Loucy (cell line): ENCODE results near the gene TIGIT.
"Not testable (repeated sequence)": the region's sequence is repeated elsewhere in the genome, so short reads cannot be mapped to it uniquely, and the experiment has no call there.

Experiments used
- H2AFZ ChIP-seq: fragments of 200-600 bp; sonication (generic); 2 replicates; pipeline ENCODE4 v1.6.0; 2016; ENCODE audit warnings: antibody characterized with exemption, mild to moderate bottlenecking, low read length, moderate library complexity
- H3F3A ChIP-seq: fragments of 200-600 bp; 2 replicates; pipeline ENCODE4 v1.6.0; 2016; ENCODE audit warnings: antibody characterized with exemption, low read depth, mild to moderate bottlenecking
- H3K27me3 ChIP-seq: fragments of 200-600 bp; sonication (generic); 2 replicates; pipeline ENCODE4 v1.6.1; 2014; ENCODE audit warnings: low read length, mild to moderate bottlenecking; ENCODE audit not compliant: insufficient read depth, poor library complexity, severe bottlenecking
- H3K36me3 ChIP-seq: fragments of 200-600 bp; sonication (generic); 2 replicates; pipeline ENCODE4 v1.6.1; 2016; ENCODE audit warnings: low read length; ENCODE audit not compliant: insufficient read depth
- H3K4me1 ChIP-seq: fragments of 200-600 bp; sonication (generic); 2 replicates; pipeline ENCODE4 v1.5.1; 2014; ENCODE audit warnings: low read length, mild to moderate bottlenecking; ENCODE audit not compliant: insufficient read depth, poor library complexity, severe bottlenecking
- H3K4me2 ChIP-seq: fragments of 200-600 bp; sonication (generic); 2 replicates; pipeline ENCODE4 v1.6.0; 2014; ENCODE audit warnings: antibody characterized with exemption, low read length, low read depth, mild to moderate bottlenecking; ENCODE audit not compliant: poor library complexity, severe bottlenecking
- H3K4me3 ChIP-seq: fragments of 200-600 bp; sonication (generic); 2 replicates; pipeline ENCODE4 v1.5.1; 2014; ENCODE audit warnings: low read length, mild to moderate bottlenecking, mixed read lengths; ENCODE audit not compliant: poor library complexity, severe bottlenecking
- H3K79me2 ChIP-seq: fragments of 200-600 bp; sonication (generic); 2 replicates; pipeline ENCODE4 v1.6.1; 2014; ENCODE audit warnings: low read length; ENCODE audit not compliant: insufficient read depth
- H3K9ac ChIP-seq: fragments of 200-600 bp; sonication (generic); 2 replicates; pipeline ENCODE4 v1.6.0; 2014; ENCODE audit warnings: mild to moderate bottlenecking, low read depth, low read length, moderate library complexity; ENCODE audit not compliant: poor library complexity, severe bottlenecking
- H3K9me2 ChIP-seq: fragments of 200-600 bp; sonication (generic); replicated peaks from 2 replicates; pipeline ENCODE4 v1.6.1; 2016; ENCODE audit warnings: low read depth, low read length, mixed read lengths
- H3K9me3 ChIP-seq: fragments of 200-600 bp; sonication (generic); 2 replicates; pipeline ENCODE4 v1.6.1; 2014; ENCODE audit warnings: mild to moderate bottlenecking, antibody characterized with exemption, low read length, low read depth; ENCODE audit not compliant: insufficient read depth
- H4K20me1 ChIP-seq: fragments of 200-600 bp; sonication (generic); 2 replicates; pipeline ENCODE4 v1.6.0; 2014; ENCODE audit warnings: antibody characterized with exemption, low read length, mild to moderate bottlenecking; ENCODE audit not compliant: insufficient read depth, poor library complexity, severe bottlenecking
- CTCF ChIP-seq: fragments of 200-600 bp; sonication (generic); conservative IDR thresholded peaks from 2 replicates; pipeline ENCODE4 v1.5.1; 2014; ENCODE audit warnings: mild to moderate bottlenecking, antibody characterized with exemption, low read length
- EZH2phosphoT487 ChIP-seq: fragments of 200-600 bp; IDR thresholded peaks from 2 replicates; pipeline ENCODE4 v1.6.1; 2018; ENCODE audit warnings: antibody characterized with exemption, mild to moderate bottlenecking, moderate library complexity, borderline replicate concordance

The TIGIT gene

GRCh38 chr3:114272271-114272670 is 21.6 kb upstream of the TIGIT start:
- H3K9me3 ChIP-seq: no peaks in the 10 kb centered on the region; the same call in 1 of the 2 replicates
- no peak overlapping the region for H3K4me3 ChIP-seq
- H3F3A ChIP-seq: no peaks in the 10 kb centered on the region
- H4K20me1 ChIP-seq: no peaks in the 10 kb centered on the region
- H3K4me2 ChIP-seq: no peak overlapping the region
- no peak overlapping the region for H3K9ac ChIP-seq
- H3K27me3 ChIP-seq: no peaks in the 10 kb centered on the region
- H3K36me3 ChIP-seq: no peaks in the 10 kb centered on the region
- TF ChIP-seq CTCF: no peak
- TF ChIP-seq EZH2phosphoT487: no peak
- H3K9me2 ChIP-seq: no peaks in the 10 kb centered on the region
- no peak overlapping the region for H2AFZ ChIP-seq
- no peaks in the 10 kb centered on the region for H3K4me1 ChIP-seq
- no peaks in the 10 kb centered on the region for H3K79me2 ChIP-seq

- no peaks in the 10 kb centered on the region for H3K36me3 ChIP-seq
- no peak overlapping the region for H3K4me2 ChIP-seq
- H4K20me1 ChIP-seq: no peaks in the 10 kb centered on the region
- no peaks in the 10 kb centered on the region for H3F3A ChIP-seq
- no peaks in the 10 kb centered on the region for H3K4me1 ChIP-seq
- no peaks in the 10 kb centered on the region for H3K9me2 ChIP-seq
- no peaks in the 10 kb centered on the region; the same call in 1 of the 2 replicates for H3K9me3 ChIP-seq
- no peaks in the 10 kb centered on the region for H3K79me2 ChIP-seq
- no peaks in the 10 kb centered on the region for H3K27me3 ChIP-seq
- H3K4me3 ChIP-seq: no peak overlapping the region
- no peak overlapping the region for H2AFZ ChIP-seq
- H3K9ac ChIP-seq: no peak overlapping the region
- TF ChIP-seq EZH2phosphoT487 (no peak), CTCF (no peak)
Observed at GRCh38 chr3:114274929-114275328, 18.9 kb upstream of the TIGIT start.

GRCh38 chr3:114276856-114277255 is 17.0 kb upstream of the TIGIT start:
- not testable (repeated sequence) for H3F3A ChIP-seq, H3K36me3 ChIP-seq, H3K79me2 ChIP-seq, H3K4me1 ChIP-seq, H3K4me3 ChIP-seq, H2AFZ ChIP-seq, H3K9ac ChIP-seq, H3K4me2 ChIP-seq, H4K20me1 ChIP-seq, H3K27me3 ChIP-seq, H3K9me2 ChIP-seq, H3K9me3 ChIP-seq

GRCh38 chr3:114284644-114285043 is 9.2 kb upstream of the TIGIT start:
- Histone ChIP-seq H3K27me3 (no peaks in the 10 kb centered on the region), H4K20me1 (no peaks in the 10 kb centered on the region), H3K9me3 (no peaks in the 10 kb centered on the region), H3K4me3 (no peak overlapping the region), H3K36me3 (no peaks in the 10 kb centered on the region), H3K79me2 (no peaks in the 10 kb centered on the region), H3K4me2 (no peak overlapping the region), H3K4me1 (no peaks in the 10 kb centered on the region), H3F3A (no peaks in the 10 kb centered on the region), H2AFZ (no peak overlapping the region), H3K9ac (no peak overlapping the region), H3K9me2 (no peaks in the 10 kb centered on the region)
- TF ChIP-seq EZH2phosphoT487 (no peak), CTCF (no peak)
